Measurements from ENCODE around the gene PTTG1IP. TPM values are rescaled to one million over a fixed set of nuclear protein-coding genes. Genes with fewer than 3 reads are reported as not detected.
"Not testable (repeated sequence)": the region's sequence is repeated elsewhere in the genome, so short reads cannot be mapped to it uniquely, and the experiment has no call there.

PTTG1IP gene
- total RNA-seq, 6 donors from 2014 or later = 150 to 316 (median 247) TPM

- H3K27ac ChIP-seq = peak overlapping the region in 1 of 4 donors; percentile 22
- H3K36me3 ChIP-seq = no peaks in the 10 kb centered on the region
- 54 to 63% methylated on average over 7 of the region's 7 CpGs for WGBS, 2 donors
- TF ChIP-seq POLR2AphosphoS5 (IDR thresholded peaks at IDR 0.05) (no peak), POLR2A (IDR thresholded peaks at IDR 0.05) (no peak), CTCF (IDR thresholded peaks at IDR 0.05) (no peak), EP300 (IDR thresholded peaks at IDR 0.05) (no peak)
- no peak for ATAC-seq (ENCODE audit: low FRiP score in 2 of 2)
- peaks cover 0 to 7% (median 0%) of the 10 kb centered on the region in 4 donors for H3K27me3 ChIP-seq
- no peaks in the 10 kb centered on the region for H3K9me3 ChIP-seq
- no peak for DNase-seq
- peaks cover 18 to 57% (median 51%) of the 10 kb centered on the region in 4 donors for H3K4me1 ChIP-seq
- no peak overlapping the region for H3K4me3 ChIP-seq
Observed at GRCh38 chr21:44916965-44917364, 43.5 kb upstream of the PTTG1IP start.

GRCh38 chr21:44914176-44914874 is 40.8 kb upstream of the PTTG1IP start:
- Histone ChIP-seq H3K27me3 (peaks cover 0 to 2% (median 0%) of the 10 kb centered on the region in 4 donors), H3K4me3 (peak overlapping the region in 3 of 4 donors; percentile 1 to 15 (median 14)), H3K4me1 (peaks cover 36 to 77% (median 60%) of the 10 kb centered on the region in 4 donors), H3K36me3 (no peaks in the 10 kb centered on the region), H3K27ac (peak overlapping the region; percentile 52 to 85 (median 76)), H3K9me3 (no peaks in the 10 kb centered on the region)
- WGBS, 2 donors = 50 to 81% methylated on average over 14 to 18 of the region's 18 CpGs
- ATAC-seq (ENCODE audit: low FRiP score in 2 of 2) (peak; percentile 25 to 41), DNase-seq (peak; percentile 75 to 83)
- TF ChIP-seq EP300 (IDR thresholded peaks at IDR 0.05) (no peak), POLR2A (IDR thresholded peaks at IDR 0.05) (no peak), POLR2AphosphoS5 (IDR thresholded peaks at IDR 0.05) (peak; percentile 45 to 72), CTCF (IDR thresholded peaks at IDR 0.05) (no peak)

GRCh38 chr21:44913425-44914175 is 40.1 kb upstream of the PTTG1IP start:
- Histone ChIP-seq H3K9me3 (no peaks in the 10 kb centered on the region), H3K27ac (peak overlapping the region; percentile 52 to 85 (median 76)), H3K4me3 (peak overlapping the region in 2 of 4 donors; percentile 14 to 15), H3K36me3 (no peaks in the 10 kb centered on the region), H3K27me3 (no peaks in the 10 kb centered on the region), H3K4me1 (peaks cover 38 to 75% (median 64%) of the 10 kb centered on the region in 4 donors)
- DNase-seq = peak in 1 of 2 donors; percentile 42
- ATAC-seq (ENCODE audit: low FRiP score in 2 of 2) = no peak
- TF ChIP-seq EP300 (IDR thresholded peaks at IDR 0.05) = no peak
- no peak for TF ChIP-seq CTCF (IDR thresholded peaks at IDR 0.05)
- TF ChIP-seq POLR2A (IDR thresholded peaks at IDR 0.05) = no peak
- TF ChIP-seq POLR2AphosphoS5 (IDR thresholded peaks at IDR 0.05) = no peak
- WGBS, 2 donors = 78 to 88% methylated on average over 3 to 4 of the region's 7 CpGs

GRCh38 chr21:44912506-44913412 is 39.3 kb upstream of the PTTG1IP start:
- H3K36me3 ChIP-seq; H3K9me3 ChIP-seq; ATAC-seq (ENCODE audit: low FRiP score in 2 of 2); H3K27me3 ChIP-seq; H3K4me3 ChIP-seq; DNase-seq: not testable (repeated sequence)
- WGBS, 2 donors = 74 to 79% methylated on average over 3 to 12 of the region's 25 CpGs
- Histone ChIP-seq H3K4me1 (peaks cover 41 to 71% (median 63%) of the 10 kb centered on the region in 4 donors), H3K27ac (peak overlapping the region; percentile 71 to 85 (median 84))

DNA sequence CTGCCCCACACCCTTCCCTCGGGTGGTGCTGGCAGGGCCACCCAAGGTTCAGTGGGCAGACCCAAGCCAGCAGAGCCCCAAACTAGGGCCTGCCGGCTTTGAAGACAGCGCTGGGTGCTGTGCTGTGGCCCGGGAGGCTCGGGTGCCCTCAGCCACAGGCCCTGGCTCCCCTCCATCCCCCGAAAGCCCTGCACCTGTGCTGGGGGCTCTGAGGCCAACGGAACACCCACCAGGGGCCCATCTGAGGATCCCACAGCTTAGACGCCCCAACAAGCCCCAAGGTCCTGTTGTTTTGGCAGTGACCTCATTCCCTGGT is 38.6 kb upstream of the PTTG1IP start:
- no peak for TF ChIP-seq POLR2A (IDR thresholded peaks at IDR 0.05)
- TF ChIP-seq CTCF (IDR thresholded peaks at IDR 0.05) = no peak
- no peak for TF ChIP-seq POLR2AphosphoS5 (IDR thresholded peaks at IDR 0.05)
- TF ChIP-seq EP300 (IDR thresholded peaks at IDR 0.05) = no peak
- ATAC-seq (ENCODE audit: low FRiP score in 2 of 2) (no peak), DNase-seq (no peak)
- Histone ChIP-seq H3K4me3 (peak overlapping the region in 1 of 4 donors; percentile 20), H3K4me1 (peaks cover 40 to 71% (median 64%) of the 10 kb centered on the region in 4 donors), H3K27ac (peak overlapping the region; percentile 71 to 85 (median 83)), H3K27me3 (no peaks in the 10 kb centered on the region), H3K36me3 (no peaks in the 10 kb centered on the region), H3K9me3 (no peaks in the 10 kb centered on the region)
- whole genome bisulfite sequencing, 2 donors = 58 to 83% methylated on average over 3 to 8 of the region's 8 CpGs

Data from upper lobe of left lung (tissue), 6 donors.